Omental fat pad (tissue), 4 donors: ENCODE results near the gene LMX1B. TPM values are rescaled to one million over a fixed set of nuclear protein-coding genes. Genes with fewer than 3 reads are reported as not detected.
"Not testable (repeated sequence)": the region's sequence is repeated elsewhere in the genome, so short reads cannot be mapped to it uniquely, and the experiment has no call there.

Experiments
- ATAC-seq: fragments of 150-250 bp; one replicate; pipeline ENCODE4 v1.9.1; 2016; ENCODE audit warnings: mild to moderate bottlenecking, moderate library complexity; ENCODE audit not compliant: low FRiP score
- DNase-seq: peaks from one replicate; pipeline ENCODE4 v3.0.0-alpha.2; 2019; ENCODE audit warnings: low spot score
- CTCF ChIP-seq, 3 donors: fragments of 450-650 bp; IDR thresholded peaks; one replicate each; pipeline ENCODE4 v1.5.1; 2016 to 2017; ENCODE audit warnings: antibody characterized with exemption in 3 of 3, mild to moderate bottlenecking in 3 of 3, moderate library complexity in 2 of 3
- total RNA-seq, 4 donors: library from RNA; depleted of rRNA; stranded (reverse); fragments of >200 nt; gene quantifications; one replicate each; pipeline ENCODE4 v1.1.0, GENCODE V29; 2016

Gene LMX1B
- total RNA-seq, 4 donors from 2014 or later: 0.09 to 1.1 (median 0.31) TPM; not detected in 1

GRCh38 chr9:126722922-126723806, 109.4 kb downstream of the LMX1B start:
- ATAC-seq (no peak), DNase-seq (no peak)
- no peak for TF ChIP-seq CTCF (IDR thresholded peaks at IDR 0.05)

GRCh38 chr9:126723807-126724172, 110.1 kb downstream of the LMX1B start:
- TF ChIP-seq CTCF (IDR thresholded peaks at IDR 0.05): no peak
- ATAC-seq (no peak), DNase-seq (no peak)

- DNase-seq: no peak
- TF ChIP-seq CTCF (IDR thresholded peaks at IDR 0.05): no peak
- no peak for ATAC-seq
Measured at GRCh38 chr9:126724226-126724625, 110.5 kb downstream of the LMX1B start.

GRCh38 chr9:126725485-126725884, 111.8 kb downstream of the LMX1B start:
- not testable (repeated sequence) for DNase-seq, ATAC-seq

GRCh38 chr9:126728210-126728609, 114.5 kb downstream of the LMX1B start:
- ATAC-seq, DNase-seq: not testable (repeated sequence)

GRCh38 chr9:126730592-126730991, 116.9 kb downstream of the LMX1B start:
- DNase-seq, ATAC-seq: not testable (repeated sequence)

- ATAC-seq: no peak
- DNase-seq: no peak
- TF ChIP-seq CTCF (IDR thresholded peaks at IDR 0.05): no peak
Measured at GRCh38 chr9:126733005-126733404, 119.3 kb downstream of the LMX1B start.

- DNase-seq (no peak), ATAC-seq (no peak)
- TF ChIP-seq CTCF (IDR thresholded peaks at IDR 0.05): no peak
Measured at GRCh38 chr9:126734877-126735276, 121.1 kb downstream of the LMX1B start.
